Measurements from ENCODE around the gene KCND3.

Gene KCND3

GRCh38 chr1:111870181-111870580, 119.3 kb downstream of the KCND3 start:
- H3K27ac ChIP-seq (replicated peaks) = no peak overlapping the region
- H3K27me3 ChIP-seq (ENCODE audit: insufficient read depth, poor library complexity, severe bottlenecking) = peaks cover 18% of the 10 kb centered on the region
- TF ChIP-seq GABPA (IDR thresholded peaks at IDR 0.05; ENCODE audit: low read depth) (no peak), SPI1 (IDR thresholded peaks at IDR 0.05; ENCODE audit: borderline replicate concordance, low read depth) (no peak)
- no peak for DNase-seq (ENCODE audit: low read depth in 1 of 2, low spot score in 1 of 2)
- H3K4me3 ChIP-seq (replicated peaks; ENCODE audit: insufficient read depth, low read length) = no peak overlapping the region

- TF ChIP-seq GABPA (IDR thresholded peaks at IDR 0.05; ENCODE audit: low read depth) = no peak
- no peak for TF ChIP-seq CTCF (IDR thresholded peaks at IDR 0.05; ENCODE audit: insufficient read depth, low read length)
- TF ChIP-seq REST (IDR thresholded peaks at IDR 0.05; ENCODE audit: insufficient replicate concordance, low read depth) = no peak
- no peak for TF ChIP-seq SPI1 (IDR thresholded peaks at IDR 0.05; ENCODE audit: borderline replicate concordance, low read depth)
- TF ChIP-seq POLR2AphosphoS5 (IDR thresholded peaks at IDR 0.05; ENCODE audit: low read depth) = no peak
- no peak for DNase-seq (ENCODE audit: low read depth in 1 of 2, low spot score in 1 of 2)
- Histone ChIP-seq H3K27ac (replicated peaks) (no peak overlapping the region), H3K27me3 (ENCODE audit: insufficient read depth, poor library complexity, severe bottlenecking) (peaks cover 13% of the 10 kb centered on the region), H3K4me3 (replicated peaks; ENCODE audit: insufficient read depth, low read length) (no peak overlapping the region)
Observed at GRCh38 chr1:111867868-111868440, 121.5 kb downstream of the KCND3 start.

- no peak overlapping the region for H3K27ac ChIP-seq (replicated peaks)
- H3K27me3 ChIP-seq (ENCODE audit: insufficient read depth, poor library complexity, severe bottlenecking) = peaks cover 4% of the 10 kb centered on the region
- H3K4me3 ChIP-seq (replicated peaks; ENCODE audit: insufficient read depth, low read length) = no peak overlapping the region
- TF ChIP-seq REST (IDR thresholded peaks at IDR 0.05; ENCODE audit: insufficient replicate concordance, low read depth) (peak; percentile 91), CTCF (IDR thresholded peaks at IDR 0.05; ENCODE audit: insufficient read depth, low read length) (no peak)
- no peak for DNase-seq (ENCODE audit: low read depth in 1 of 2, low spot score in 1 of 2)
Observed at GRCh38 chr1:111864862-111865261, 124.6 kb downstream of the KCND3 start.

GRCh38 chr1:111863401-111863800, 126.1 kb downstream of the KCND3 start:
- DNase-seq (ENCODE audit: low read depth in 1 of 2, low spot score in 1 of 2) = no peak
- Histone ChIP-seq H3K27ac (replicated peaks) (no peak overlapping the region), H3K4me3 (replicated peaks; ENCODE audit: insufficient read depth, low read length) (no peak overlapping the region), H3K27me3 (ENCODE audit: insufficient read depth, poor library complexity, severe bottlenecking) (peaks cover 4% of the 10 kb centered on the region)
- TF ChIP-seq POLR2AphosphoS5 (IDR thresholded peaks at IDR 0.05; ENCODE audit: low read depth) (no peak), REST (IDR thresholded peaks at IDR 0.05; ENCODE audit: insufficient replicate concordance, low read depth) (no peak), GABPA (IDR thresholded peaks at IDR 0.05; ENCODE audit: low read depth) (no peak), SPI1 (IDR thresholded peaks at IDR 0.05; ENCODE audit: borderline replicate concordance, low read depth) (no peak), CTCF (IDR thresholded peaks at IDR 0.05; ENCODE audit: insufficient read depth, low read length) (no peak)
